HepG2 (cell line): Measurements from ENCODE around the gene TBCCD1. TPM values are rescaled to one million over a fixed set of nuclear protein-coding genes. Genes with fewer than 3 reads are reported as not detected.

ENCODE experiments used
- AKAP8 ChIP-seq: sonication (generic); formaldehyde crosslinking; IDR thresholded peaks from 2 replicates; pipeline ENCODE4 v1.5.1; 2020; ENCODE audit warnings: mild to moderate bottlenecking, missing genetic modification reagents
- CEBPB ChIP-seq: IDR thresholded peaks from 2 replicates; pipeline ENCODE4 v1.6.1; 2011; ENCODE audit warnings: low read depth, low read length, improper control_type of control experiment, borderline replicate concordance
- CTCF ChIP-seq: sonication (generic); formaldehyde crosslinking; IDR thresholded peaks from 2 replicates; pipeline ENCODE4 v1.5.0; 2020; ENCODE audit warnings: mild to moderate bottlenecking, missing genetic modification reagents, moderate library complexity
- ESRRA ChIP-seq: sonication (generic); formaldehyde crosslinking; IDR thresholded peaks from 2 replicates; pipeline ENCODE4 v1.5.1; 2020; ENCODE audit warnings: mild to moderate bottlenecking, low read depth, missing genetic modification reagents
- FOXA3 ChIP-seq: IDR thresholded peaks from 2 replicates; pipeline ENCODE4 v1.6.1; 2016; ENCODE audit warnings: missing genetic modification reagents, missing compliant biosample characterization
- HMGXB3 ChIP-seq: sonication (generic); formaldehyde crosslinking; IDR thresholded peaks from 2 replicates; pipeline ENCODE4 v1.4.0; 2020; ENCODE audit warnings: missing genetic modification reagents, borderline replicate concordance
- KAT8 ChIP-seq: IDR thresholded peaks from 2 replicates; pipeline ENCODE4 v1.6.1; 2016; ENCODE audit warnings: missing genetic modification reagents, missing compliant biosample characterization
- MED13 ChIP-seq: sonication (generic); formaldehyde crosslinking; IDR thresholded peaks from 2 replicates; pipeline ENCODE4 v1.5.0; 2020; ENCODE audit warnings: missing genetic modification reagents
- MNT ChIP-seq: fragments of 450-650 bp; IDR thresholded peaks from 2 replicates; pipeline ENCODE4 v1.6.1; 2016
- PCBP2 ChIP-seq: fragments of 200-400 bp; formaldehyde crosslinking; optimal IDR thresholded peaks from 2 replicates; pipeline ENCODE3; 2018; ENCODE audit warnings: low read length, low read depth; ENCODE audit not compliant: poor library complexity, severe bottlenecking
- PPARG ChIP-seq: conservative IDR thresholded peaks from 2 replicates; pipeline ENCODE4 v1.6.1; 2016; ENCODE audit warnings: missing biosample characterization, missing genetic modification reagents
- RCOR2 ChIP-seq: IDR thresholded peaks from 2 replicates; pipeline ENCODE4 v1.6.1; 2016; ENCODE audit warnings: missing biosample characterization, missing genetic modification reagents
- SP5 ChIP-seq: IDR thresholded peaks from 2 replicates; pipeline ENCODE4 v1.6.1; 2016; ENCODE audit warnings: low read depth, borderline replicate concordance
- TRIM22 ChIP-seq: fragments of 450-650 bp; IDR thresholded peaks from 2 replicates; pipeline ENCODE4 v1.6.1; 2017
- ZBTB1 ChIP-seq: sonication (generic); formaldehyde crosslinking; IDR thresholded peaks from 2 replicates; pipeline ENCODE4 v1.4.0; 2020; ENCODE audit warnings: missing genetic modification reagents, borderline replicate concordance
- ZKSCAN8 ChIP-seq: IDR thresholded peaks from 2 replicates; pipeline ENCODE4 v1.6.1; 2016; ENCODE audit warnings: borderline replicate concordance, missing genetic modification reagents, missing compliant biosample characterization
- ZNF121 ChIP-seq: sonication (generic); formaldehyde crosslinking; IDR thresholded peaks from 2 replicates; pipeline ENCODE4 v1.5.0; 2020; ENCODE audit warnings: mild to moderate bottlenecking, missing genetic modification reagents
- ZNF263 ChIP-seq: sonication (generic); formaldehyde crosslinking; IDR thresholded peaks from 2 replicates; pipeline ENCODE4 v1.4.0; 2020; ENCODE audit warnings: missing genetic modification reagents
- ZNF530 ChIP-seq: sonication (generic); formaldehyde crosslinking; IDR thresholded peaks from 2 replicates; pipeline ENCODE4 v1.5.0; 2020; ENCODE audit warnings: low read depth, mild to moderate bottlenecking, missing genetic modification reagents
- ZNF572 ChIP-seq: sonication (generic); formaldehyde crosslinking; IDR thresholded peaks from 2 replicates; pipeline ENCODE4 v1.5.1; 2020; ENCODE audit warnings: mild to moderate bottlenecking, missing genetic modification reagents
- polyA plus RNA-seq, 8 experiments: library from polyadenylated mRNA; depleted of rRNA in 3 of 8; stranded (reverse) in 7 of 8; unstranded in 1 of 8; fragments of >200 nt; fragmentation: Illumina TruSeq in 4 of 8; extraction: Trizol in 4 of 8; gene quantifications; 2 replicates each; pipeline versions ENCODE4 v1.2.1 to v1.2.3, GENCODE V29; 2011 to 2016; ENCODE audit warnings: low read depth in 4 of 8, missing spikeins in 1 of 8, mixed read lengths in 1 of 8; ENCODE audit not compliant: insufficient read depth in 1 of 8
- total RNA-seq, 5 experiments: library from RNA; depleted of rRNA; stranded (reverse); fragments of >200 nt; fragmentation: Illumina TruSeq; extraction: Trizol; gene quantifications; 2 replicates each; pipeline ENCODE4 v1.2.3, GENCODE V29; 2016; ENCODE audit warnings: low read depth in 1 of 5

Gene TBCCD1
- total and polyA plus RNA-seq, 2 of the 13 experiments (the other 11 are each of a cell fraction or from before 2014, with no cell fraction given) = 13.6 to 16.2 TPM

GRCh38 chr3:186552408-186553031 is 14.6 kb downstream of the TBCCD1 start (continued):
- TF ChIP-seq HMGXB3 (CRISPR knock-in tag) (no peak), TRIM22 (no peak), ZNF121 (CRISPR knock-in tag) (no peak), ZNF572 (CRISPR knock-in tag) (no peak), KAT8 (peak; percentile 45; the same call in 1 of the 2 replicates), ZNF263 (CRISPR knock-in tag) (no peak), MNT (no peak), CEBPB (peak; percentile 56; the same call in 1 of the 2 replicates), SP5 (CRISPR knock-in tag) (no peak), AKAP8 (CRISPR knock-in tag) (no peak), ZKSCAN8 (CRISPR knock-in tag) (peak; percentile 68; the same call in 1 of the 2 replicates), ZNF530 (CRISPR knock-in tag) (no peak), RCOR2 (CRISPR knock-in tag) (0 out of 2 replicates have a peak, but pooled peaks have one; percentile 34), CTCF (CRISPR knock-in tag) (no peak), ZBTB1 (no peak), MED13 (no peak), FOXA3 (peak; percentile 74), ESRRA (CRISPR knock-in tag) (no peak), PCBP2 (no peak), PPARG (CRISPR knock-in tag) (no peak)
